Measurements from ENCODE around the gene PHKA1.
"Not testable (repeated sequence)": the region's sequence is repeated elsewhere in the genome, so short reads cannot be mapped to it uniquely, and the experiment has no call there.

Gene PHKA1

DNA sequence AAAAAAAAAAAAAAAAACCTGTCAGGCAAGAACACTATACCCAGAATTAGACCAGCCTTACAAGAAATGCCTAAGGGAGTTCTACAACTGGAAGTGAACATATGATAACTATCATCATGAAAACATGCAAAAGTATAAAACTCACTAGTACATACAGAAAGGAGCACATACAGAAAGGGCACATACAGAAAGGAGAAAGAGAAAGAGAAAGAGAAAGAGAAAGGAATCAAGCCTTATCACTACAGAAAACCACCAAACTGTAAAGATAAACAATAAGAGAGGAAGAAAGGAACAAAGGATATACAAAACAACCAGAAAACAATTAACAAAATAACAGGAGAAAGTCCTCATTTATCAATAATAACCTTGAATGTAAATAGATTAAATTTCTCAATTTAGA is 50.4 kb downstream of the PHKA1 start:
- no peak for DNase-seq

DNA sequence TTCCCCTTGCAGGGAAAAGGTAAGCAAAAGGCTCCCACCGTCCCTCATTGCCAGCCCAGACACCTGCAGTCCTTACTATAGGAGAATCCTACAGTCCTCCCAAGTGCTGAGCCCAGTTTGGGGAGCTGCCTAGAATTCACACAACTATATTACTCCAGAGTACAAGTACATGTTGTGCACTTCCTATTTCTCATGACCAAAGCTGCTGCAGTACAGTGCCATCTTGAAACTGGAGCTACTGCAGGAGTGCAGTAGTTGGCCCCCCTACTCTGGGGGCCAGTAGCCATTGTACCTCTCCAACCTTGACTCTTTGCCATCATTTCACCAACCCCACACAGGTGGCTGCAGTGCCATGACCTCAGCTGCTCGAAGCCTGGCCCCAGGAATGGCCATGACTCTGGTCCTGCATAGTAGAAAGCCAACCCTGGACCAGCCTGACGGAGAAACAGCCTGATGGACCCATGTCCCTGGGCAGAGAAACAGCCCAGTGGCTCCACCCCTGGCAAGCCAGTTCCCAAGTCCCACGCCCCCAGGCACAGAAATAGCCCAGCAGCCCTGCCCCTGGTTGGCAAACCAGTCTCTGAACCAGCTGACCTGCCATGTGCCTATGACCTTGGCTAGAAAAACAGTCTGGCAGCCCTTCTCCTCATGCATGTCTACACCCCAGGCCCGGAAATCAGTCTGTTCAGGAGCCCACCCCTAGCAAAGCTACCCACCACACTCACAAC is 51.9 kb downstream of the PHKA1 start:
- DNase-seq: no peak

DNA sequence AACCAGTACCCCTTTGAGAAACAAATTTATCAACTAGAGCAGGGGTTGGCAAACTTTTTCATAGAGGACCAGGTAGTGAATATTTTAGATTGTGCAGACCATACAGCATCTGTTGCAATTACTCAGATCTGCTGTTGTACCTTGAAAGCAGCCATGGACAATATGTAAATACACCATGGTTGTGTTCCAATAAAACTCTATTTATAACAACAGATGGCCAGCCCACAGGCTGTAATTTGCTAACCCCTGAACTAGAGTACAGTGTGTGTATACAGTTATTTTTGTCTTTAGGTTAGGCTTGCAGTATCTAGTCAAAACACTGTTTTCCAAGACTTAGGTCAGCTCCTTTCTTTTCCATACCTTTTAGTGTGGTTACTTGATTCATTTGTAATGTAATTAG is 54.4 kb downstream of the PHKA1 start:
- no peak for DNase-seq

DNA sequence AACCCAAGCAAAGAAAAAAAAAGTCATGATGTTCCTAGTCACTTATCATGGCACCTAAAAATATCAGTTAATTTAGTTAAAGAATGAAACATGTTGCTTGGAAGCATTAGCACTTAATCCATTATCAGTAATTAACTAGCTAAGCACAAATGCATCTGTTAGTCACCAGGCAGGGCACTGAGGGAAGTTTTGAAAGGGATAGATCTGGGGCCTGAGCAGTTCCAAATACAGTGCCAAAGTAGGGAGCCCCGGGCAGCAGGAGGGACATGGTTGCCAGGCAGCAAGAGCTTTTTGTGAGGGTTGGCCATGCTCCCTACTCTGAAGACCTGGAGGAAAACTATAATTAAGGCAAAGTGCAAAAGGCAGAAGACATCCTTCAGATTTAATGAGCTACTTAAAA is 62.0 kb downstream of the PHKA1 start:
- no peak for DNase-seq

DNA sequence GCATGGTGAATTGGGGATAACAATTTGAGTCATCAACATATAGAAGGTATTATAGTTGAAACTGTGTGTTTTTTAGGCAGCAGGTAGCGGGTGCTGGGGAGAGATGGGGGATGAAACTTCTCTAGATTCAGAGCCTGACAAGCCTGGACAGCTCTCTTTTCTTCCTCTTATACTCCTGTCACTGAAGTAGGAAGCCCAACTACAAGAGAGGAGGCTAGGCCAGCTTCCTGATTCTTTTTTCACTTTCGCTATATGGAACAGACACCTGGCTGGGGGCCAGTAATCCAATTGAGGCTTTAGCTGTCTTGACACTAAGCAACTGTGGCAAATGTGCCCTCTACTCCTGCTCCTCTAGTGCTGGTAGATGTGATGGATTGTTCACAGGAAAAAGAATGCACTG is 69.2 kb downstream of the PHKA1 start:
- DNase-seq: no peak

DNA sequence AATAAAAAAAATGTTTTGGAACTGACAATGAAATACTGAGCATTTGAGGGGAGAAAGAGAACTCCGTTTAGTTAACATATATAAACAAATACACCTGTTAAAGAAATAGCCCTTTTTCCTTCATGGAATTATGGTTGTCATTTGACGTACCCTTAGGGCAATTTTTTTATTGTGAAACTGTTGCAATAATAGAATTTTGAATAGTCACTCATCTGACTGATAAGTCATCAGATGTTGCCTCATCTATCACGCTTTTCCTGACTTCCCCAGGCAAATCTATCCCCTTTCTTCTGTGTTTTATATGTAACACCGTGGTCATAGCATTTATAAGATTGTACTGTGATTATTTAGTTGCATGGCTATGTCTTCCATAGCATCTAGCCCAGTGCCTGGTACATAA is 72.5 kb downstream of the PHKA1 start:
- no peak for DNase-seq

DNA sequence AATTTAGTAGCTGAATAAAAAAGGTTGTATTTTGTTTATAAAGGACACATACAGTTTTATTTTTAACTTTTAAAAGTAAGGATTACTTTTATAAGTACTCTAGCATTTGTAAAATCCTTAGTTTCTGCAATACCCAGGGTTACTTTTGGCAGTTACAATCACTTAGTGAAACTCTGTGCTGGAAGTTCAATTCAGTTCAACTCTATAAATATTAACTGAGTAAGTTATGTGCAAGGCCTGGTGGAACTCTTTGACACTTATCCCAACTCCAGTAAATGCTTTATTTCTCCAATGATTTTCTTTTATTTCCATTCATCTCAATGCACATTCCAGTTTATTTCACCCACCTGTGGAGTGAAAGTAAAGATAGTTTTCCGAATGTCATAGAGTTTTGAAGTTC is 78.2 kb downstream of the PHKA1 start:
- no peak for DNase-seq

DNA sequence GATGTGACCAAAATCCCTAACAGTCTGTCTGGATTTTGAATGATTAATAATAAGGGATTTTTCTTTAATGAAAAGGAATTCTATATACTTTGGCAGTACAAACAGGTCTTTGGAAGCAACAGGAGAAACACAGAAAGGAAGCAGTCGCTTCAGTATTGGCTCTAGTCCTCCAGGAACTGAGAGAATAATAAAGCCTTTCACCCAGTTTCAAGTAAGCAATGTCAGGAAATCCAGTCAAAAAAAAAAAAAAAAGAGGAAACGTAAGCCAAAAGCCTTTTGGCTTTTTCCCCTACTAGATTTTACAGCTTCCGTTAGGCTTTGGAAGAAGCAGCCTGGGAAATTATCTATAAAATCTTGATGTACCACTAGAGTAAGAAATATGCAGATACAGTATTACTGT is 79.8 kb downstream of the PHKA1 start:
- DNase-seq: no peak

DNA sequence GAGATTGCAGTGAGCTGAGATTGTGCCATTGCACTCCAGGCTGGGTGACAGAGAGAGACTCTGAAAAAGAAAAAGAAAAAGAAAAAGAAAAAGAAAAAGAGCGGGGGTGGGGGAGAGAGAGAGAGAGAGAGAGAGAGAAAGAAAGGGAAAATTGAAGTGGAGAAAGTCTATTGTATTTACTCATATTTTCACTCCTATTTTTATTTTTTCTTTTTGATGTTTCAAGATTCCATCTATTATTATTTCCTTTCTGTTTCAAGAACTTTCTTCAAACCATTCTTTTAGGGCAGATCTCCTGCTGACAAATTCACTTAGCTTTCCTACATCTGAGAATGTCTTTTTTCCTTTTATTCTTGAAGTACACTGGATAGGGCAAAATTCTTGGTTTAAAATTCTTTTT is 83.9 kb downstream of the PHKA1 start:
- DNase-seq: no peak

DNA sequence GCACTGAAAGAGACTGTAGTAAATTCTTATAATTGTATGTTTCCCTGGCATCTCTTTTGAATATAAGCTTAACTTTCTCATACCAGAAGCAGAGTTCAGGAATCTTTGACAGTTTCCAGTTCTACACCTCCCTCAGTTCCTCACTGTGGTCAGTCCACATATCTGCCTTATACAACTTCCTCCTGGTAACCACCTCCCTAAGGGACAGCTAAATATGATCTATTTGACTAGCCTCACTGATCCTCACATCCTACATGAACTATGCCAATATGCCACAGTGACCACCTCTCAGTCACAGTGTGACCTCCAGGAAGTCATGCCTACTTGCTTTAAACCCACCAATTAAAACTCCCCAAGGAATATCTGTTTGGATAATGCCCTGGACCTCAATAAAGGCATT is 89.9 kb downstream of the PHKA1 start:
- DNase-seq: no peak

DNA sequence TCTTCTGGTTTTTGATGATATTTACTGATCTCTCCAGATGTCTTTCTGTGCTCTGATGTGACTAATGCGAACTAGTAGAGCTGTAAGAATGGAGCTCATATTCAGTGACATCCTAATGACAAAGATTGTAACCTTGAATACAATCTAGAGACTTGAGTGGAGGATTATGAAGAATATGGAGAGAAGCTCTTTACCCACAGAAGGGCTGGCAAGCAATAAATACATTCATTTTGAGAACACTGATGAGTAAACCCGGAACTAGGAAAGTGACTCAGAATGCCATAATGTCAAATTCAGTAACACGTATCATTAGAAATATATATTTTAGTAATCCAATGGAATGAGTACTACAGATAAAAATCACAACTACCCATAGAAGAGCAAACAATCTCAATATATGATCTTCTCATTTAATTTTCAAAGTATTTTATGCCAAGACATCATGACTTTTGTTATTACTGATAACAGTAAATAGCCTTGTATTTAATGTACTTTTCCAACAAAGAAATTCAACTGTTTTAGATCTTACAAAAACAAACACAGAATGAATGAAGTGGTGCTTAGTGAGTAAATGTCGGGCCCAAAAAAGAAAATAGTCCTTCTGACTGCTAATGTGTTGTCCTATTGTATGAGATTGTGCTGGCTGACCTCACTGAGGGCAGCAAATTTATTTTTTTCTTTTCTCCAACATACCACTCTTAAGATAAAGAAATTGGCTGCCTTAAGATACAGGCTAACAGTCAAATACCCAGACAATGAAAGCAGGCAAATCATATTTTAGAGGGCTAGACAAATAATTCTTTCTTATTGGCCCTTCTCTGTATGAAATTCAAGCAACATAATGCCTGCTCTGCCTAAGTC is 92.3 kb downstream of the PHKA1 start:
- no peak for DNase-seq

DNA sequence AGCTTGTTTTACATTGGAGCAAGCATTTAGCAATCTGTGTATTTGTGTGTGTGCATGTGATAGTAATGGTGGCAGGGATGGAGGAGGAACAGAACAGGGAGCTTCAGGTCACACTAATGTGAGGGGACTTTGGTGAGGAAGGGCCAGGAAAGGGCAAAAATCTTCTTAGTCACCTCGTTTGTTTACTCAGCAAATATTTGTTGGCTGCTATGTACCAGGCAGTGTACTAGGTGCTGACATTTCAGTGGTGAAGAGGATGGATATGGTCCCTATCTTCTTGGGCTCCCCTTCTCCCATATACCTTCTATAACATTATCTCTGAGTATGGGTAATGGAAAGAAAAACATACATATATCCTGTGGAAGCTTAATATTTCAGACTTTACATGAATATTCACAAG is 92.9 kb downstream of the PHKA1 start:
- no peak for DNase-seq

DNA sequence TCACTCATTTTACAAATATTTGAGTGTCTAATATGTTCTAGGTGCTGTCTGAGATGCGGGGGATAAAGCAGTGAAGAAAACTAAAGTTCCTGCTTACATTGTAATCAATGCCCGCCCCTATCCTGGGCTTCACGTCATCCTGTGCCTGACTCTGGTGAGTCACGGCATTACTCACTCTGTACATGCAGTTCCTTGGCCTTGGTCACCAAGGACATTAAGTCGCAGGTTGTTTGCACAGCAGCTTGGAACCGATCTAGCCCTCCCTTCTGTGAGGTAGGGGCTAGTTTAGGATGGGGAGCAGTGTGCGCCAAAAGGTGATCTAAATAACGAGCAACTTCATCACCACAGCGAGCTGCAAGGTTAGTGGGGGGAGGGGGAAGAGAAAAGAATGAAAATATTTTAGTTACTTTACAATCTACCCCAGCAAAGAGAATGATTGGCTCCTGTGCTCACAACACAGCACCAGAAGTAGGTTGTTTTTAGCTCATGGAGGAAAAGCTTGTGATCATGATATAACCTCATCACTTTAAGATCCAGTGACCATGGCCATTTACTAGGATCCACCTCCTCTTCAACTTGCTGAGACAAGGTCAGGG is 93.5 kb downstream of the PHKA1 start:
- no peak for DNase-seq

DNA sequence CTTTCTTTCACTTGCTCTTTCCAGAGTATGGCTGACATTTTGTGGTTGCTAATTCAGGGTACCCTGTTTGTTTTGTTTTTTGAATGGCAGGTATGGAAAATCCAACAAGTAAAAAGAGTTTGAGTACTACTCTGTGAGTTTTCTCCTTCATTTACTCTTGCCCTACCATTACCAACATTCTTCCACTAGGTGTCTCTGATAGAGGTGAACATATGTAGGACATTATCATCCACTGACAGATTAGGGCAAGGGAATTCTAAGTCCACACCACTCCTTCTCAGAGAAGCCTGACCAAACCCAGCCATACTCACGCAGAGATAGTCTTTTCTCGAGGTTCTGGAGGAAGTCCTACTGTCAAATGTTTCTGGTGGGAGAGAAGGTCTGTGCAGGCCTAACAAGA is 104.8 kb downstream of the PHKA1 start:
- no peak for DNase-seq

DNA sequence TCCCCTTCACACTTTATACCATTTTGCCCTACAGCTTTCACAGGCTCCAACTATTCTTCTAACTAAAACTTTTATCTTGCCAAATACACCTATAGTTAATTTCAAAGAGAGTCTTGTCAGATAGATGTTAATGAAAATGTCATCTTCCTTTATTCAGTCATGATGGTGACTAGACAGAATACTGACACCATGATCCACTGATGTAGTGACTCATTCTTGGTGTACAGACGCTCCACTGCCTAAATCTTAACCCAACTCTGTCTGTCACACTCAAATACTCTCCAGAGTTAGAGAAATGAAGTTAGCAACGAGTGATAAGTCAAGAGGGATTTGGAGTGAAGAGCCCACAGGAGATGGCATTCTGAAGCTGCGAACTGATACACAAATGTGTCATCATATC is 109.4 kb downstream of the PHKA1 start:
- no peak for DNase-seq

DNA sequence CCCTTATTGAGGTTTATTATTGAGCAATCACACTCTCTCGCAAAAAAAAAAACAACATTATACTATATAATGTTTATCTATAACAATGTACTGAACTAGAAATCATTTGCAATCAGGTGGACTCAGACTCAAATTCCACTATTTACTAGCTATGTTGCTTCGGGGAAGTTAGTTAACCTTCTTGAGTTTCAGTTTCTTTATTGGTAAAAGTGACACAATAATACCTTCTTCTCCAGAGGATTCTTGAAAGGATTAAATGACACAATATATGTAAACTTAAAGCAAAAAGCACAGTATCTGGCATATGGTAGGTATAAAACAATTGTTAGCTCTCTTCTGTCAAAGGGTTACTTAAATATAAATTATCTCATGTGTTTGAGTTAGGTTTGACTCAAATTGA is 110.0 kb downstream of the PHKA1 start:
- no peak for DNase-seq

DNA sequence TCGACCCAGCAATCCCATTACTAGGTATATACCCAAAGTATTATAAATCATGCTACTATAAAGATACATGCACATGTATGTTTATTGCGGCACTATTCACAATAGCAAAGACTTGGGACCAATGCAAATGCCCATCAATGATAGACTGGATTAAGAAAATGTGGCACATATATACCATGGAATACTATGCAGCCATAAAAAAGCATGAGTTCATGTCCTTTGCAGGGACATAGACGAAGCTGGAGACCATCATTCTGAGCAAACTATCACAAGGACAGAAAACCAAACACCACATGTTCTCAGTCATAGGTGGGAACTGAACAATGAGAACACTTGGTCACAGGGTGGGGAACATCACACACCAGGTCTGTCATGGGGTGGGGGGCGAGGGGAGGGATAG is 123.1 kb downstream of the PHKA1 start:
- not testable (repeated sequence) for DNase-seq

DNA sequence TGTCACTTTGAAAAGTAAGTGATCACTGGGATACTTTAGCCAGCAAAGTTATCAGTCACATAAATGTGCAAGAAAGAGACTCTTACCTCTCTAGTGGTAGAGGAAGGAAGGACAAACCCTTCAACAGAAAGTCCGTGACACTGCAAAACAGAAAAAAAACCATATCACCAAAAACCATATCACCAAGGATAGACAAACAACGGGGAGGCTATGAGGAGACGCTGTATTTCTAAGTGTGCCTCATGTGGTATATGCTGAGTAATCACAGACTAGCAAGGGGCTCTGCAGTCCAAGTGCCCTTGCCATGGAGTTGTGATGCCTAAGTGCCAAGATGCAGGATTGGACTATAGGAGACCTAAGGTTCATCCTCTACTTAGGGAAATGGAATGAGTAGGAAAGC is 129.9 kb downstream of the PHKA1 start:
- DNase-seq: no peak

DNA sequence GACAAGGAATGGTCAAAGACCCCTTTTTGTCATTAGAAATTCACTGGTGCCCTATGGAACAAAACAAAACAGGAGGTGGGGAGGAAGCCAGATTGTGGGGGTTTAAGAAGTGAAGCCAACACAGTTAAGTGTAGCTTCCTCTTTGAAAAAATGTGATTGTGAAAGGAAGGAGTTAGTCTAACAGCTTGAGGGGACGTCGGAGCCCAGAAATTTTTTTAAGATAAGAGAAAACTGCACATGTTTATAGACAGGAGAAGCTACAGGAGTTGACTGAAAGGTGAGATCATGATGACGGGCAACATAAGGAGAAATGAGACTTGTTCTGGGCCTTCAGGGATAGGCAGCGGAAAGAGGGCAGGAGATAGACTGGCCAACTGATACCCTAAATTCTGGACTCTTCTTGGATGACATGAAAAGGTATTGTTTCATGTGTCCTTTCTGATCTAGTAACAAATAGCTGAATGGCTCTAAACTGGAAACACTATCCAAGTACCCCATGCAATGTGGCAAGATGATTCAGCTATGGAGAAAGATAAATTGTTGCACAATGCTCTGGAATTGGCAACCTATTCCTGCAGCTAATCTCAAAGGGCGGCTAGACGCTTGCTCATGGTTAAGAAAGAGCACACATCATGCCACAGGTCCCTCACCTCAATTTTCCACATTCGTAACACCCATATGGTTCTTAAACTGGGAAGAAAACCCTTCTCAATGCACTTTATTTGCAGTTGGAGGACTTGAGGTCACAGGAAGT is 137.8 kb downstream of the PHKA1 start:
- DNase-seq: no peak

DNA sequence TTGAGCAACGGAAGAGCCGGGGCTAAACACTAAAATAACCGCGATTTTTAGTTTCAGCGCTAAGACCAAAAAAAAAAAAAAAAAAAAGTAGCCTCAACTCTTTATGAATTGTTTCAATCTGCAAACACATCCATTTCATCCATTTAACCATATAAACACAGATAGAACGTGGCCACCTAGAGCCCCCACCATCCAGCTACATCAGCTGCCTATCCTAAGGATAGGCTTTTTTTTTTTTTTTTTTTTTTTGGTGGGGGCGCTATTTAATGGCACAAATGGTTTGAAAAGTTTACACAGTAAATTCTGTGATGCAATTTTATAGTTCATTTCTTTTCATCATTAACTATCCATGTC is 141.0 kb downstream of the PHKA1 start:
- no peak for DNase-seq

DNA sequence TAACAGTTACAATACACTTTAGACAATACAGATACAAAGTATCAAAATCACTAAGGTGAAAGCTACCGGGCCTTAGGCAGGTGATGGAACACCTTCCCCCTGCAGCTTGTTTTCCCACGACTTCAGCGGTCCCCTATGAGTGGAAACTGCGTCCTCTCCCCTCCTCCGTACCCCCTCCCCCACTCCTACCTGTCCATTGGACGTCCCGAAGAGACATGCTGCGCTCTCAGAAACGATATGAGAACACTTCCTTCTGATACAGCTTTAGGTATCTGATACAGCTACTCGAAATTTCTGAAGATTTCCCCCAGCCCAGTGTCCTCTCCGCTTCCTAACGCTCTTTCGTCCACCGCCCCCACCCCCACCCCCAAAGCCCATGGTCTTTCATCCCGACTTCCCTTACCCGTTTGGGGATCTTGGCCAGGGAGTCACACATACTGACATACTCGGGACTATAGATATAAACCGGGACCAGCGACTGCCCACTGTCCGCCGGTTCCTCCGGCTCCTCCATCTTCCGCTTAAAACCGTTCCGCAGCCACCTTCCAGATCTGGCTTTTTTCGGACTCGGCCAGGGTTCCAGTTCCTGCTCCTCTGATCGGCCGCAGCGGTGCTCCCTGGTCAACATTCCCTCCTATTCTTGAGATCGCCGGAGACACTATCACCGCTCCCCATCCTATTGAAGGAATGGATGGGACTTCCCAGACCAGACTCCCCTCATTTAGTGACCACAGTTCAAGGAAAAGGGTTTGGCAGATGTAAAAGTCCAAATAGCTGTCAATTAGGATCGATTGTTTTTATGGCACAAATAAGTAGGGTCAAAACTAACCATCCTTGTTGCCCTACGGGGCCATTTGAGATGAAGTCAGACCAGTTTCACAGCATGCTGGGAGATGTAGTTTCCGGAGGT is 141.6 kb downstream of the PHKA1 start, which contains the start of gene HDAC8:
Gene HDAC8 (minus strand): TSS at position 596 of the 910 bp plus-strand sequence. CDS start 82 bp downstream, at position 514.
- peak; percentile 6 for DNase-seq

DNA sequence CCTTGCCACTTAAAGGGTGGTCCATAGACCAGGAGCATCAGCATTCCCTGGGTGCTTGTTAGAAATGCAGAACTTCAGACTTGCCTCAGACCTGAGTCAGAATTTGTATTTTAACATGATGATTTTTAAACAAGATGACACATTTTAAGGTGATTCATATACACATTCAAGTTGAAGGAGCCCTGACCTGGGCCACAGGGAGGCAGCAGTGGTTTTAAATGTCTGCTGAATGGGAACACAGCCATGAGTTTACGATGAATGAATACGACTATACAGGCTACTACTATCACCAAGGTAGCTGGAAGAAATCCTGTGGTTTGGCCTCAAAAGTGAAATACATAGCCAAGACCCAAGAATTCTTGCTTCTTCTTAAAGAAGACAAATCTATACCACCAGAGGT is 144.3 kb downstream of the PHKA1 start:
- DNase-seq: no peak

Data from activated effector memory CD4-positive, alpha-beta T cell treated with Interleukin-2 at 50 U/mL for 16 hours (primary cell).